SH-SY5Y (cell line): ENCODE data around the gene CNKSR3.

ENCODE experiments used
- GATA2 ChIP-seq: IDR thresholded peaks from 2 replicates; pipeline ENCODE4 v1.6.1; 2011; ENCODE audit warnings: mild to moderate bottlenecking, low read depth, low read length
- GATA3 ChIP-seq: IDR thresholded peaks from 2 replicates; pipeline ENCODE4 v1.6.1; 2011; ENCODE audit warnings: low read depth, mild to moderate bottlenecking, low read length, moderate library complexity

DNA sequence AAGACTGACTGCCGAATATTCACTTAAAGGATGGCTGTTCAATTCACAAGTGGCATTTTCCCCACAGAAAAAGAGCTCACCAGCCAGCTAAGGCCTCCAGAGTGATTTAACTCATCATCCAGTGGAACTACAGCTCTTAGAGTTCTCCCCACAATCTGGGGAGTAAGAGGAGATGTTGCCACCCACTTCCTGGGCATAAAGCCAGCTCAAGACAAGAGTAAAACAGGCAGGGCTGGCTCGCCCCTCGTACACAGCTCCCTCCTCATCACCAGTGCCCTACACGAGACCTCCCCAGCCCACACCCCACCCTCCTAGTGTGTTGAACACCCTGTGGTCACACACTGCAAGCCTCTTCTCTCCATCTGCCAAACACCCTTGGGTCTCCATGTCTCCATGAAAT lies 106.7 kb downstream of the CNKSR3 start:
- TF ChIP-seq GATA3, result no peak
- TF ChIP-seq GATA2, result no peak
